ENCODE measurements around the gene G2E3. TPM values are rescaled to one million over a fixed set of nuclear protein-coding genes. Genes with fewer than 3 reads are reported as not detected.

G2E3 gene
- total RNA-seq, 1 donor, result 11.9 TPM

GRCh38 chr14:30520536-30520935, 38.4 kb upstream of the G2E3 start:
- Histone ChIP-seq H3K4me3 (ENCODE audit: insufficient read depth, low read length) (no peak overlapping the region), H3K36me3 (ENCODE audit: insufficient read depth, low read length) (no peaks in the 10 kb centered on the region), H3K9me3 (ENCODE audit: low read depth, low read length) (no peaks in the 10 kb centered on the region), H3K27ac (ENCODE audit: low read depth, low read length) (no peak overlapping the region), H3K4me2 (ENCODE audit: insufficient read depth, low read length) (no peak overlapping the region), H3K79me2 (ENCODE audit: insufficient read depth, low read length) (no peaks in the 10 kb centered on the region), H4K20me1 (ENCODE audit: insufficient read depth, low read length) (no peaks in the 10 kb centered on the region), H3K4me1 (ENCODE audit: insufficient read depth, low read length) (no peaks in the 10 kb centered on the region), H3K27me3 (ENCODE audit: insufficient read depth, low read length) (peaks cover 4% of the 10 kb centered on the region), H2AFZ (ENCODE audit: low read length) (no peak overlapping the region)
- no peak for DNase-seq (ENCODE audit: insufficient read length, low spot score, missing footprints)
- TF ChIP-seq CTCF (IDR thresholded peaks at IDR 0.05; ENCODE audit: extremely low read depth, low read depth, low read length), result no peak

- Histone ChIP-seq H3K4me2 (ENCODE audit: insufficient read depth, low read length) (no peak overlapping the region), H3K27ac (ENCODE audit: low read depth, low read length) (no peak overlapping the region), H3K36me3 (ENCODE audit: insufficient read depth, low read length) (no peaks in the 10 kb centered on the region), H3K79me2 (ENCODE audit: insufficient read depth, low read length) (no peaks in the 10 kb centered on the region), H3K27me3 (ENCODE audit: insufficient read depth, low read length) (no peaks in the 10 kb centered on the region), H3K9me3 (ENCODE audit: low read depth, low read length) (no peaks in the 10 kb centered on the region), H4K20me1 (ENCODE audit: insufficient read depth, low read length) (no peaks in the 10 kb centered on the region), H3K4me1 (ENCODE audit: insufficient read depth, low read length) (no peaks in the 10 kb centered on the region), H3K4me3 (ENCODE audit: insufficient read depth, low read length) (no peak overlapping the region), H2AFZ (ENCODE audit: low read length) (peak overlapping the region; percentile 7)
- TF ChIP-seq CTCF (IDR thresholded peaks at IDR 0.05; ENCODE audit: extremely low read depth, low read depth, low read length), result peak; percentile 74
- no peak for DNase-seq (ENCODE audit: insufficient read length, low spot score, missing footprints)
Measured at GRCh38 chr14:30521899-30522736, 36.8 kb upstream of the G2E3 start.

- Histone ChIP-seq H3K27ac (ENCODE audit: low read depth, low read length) (no peak overlapping the region), H3K4me3 (ENCODE audit: insufficient read depth, low read length) (no peak overlapping the region), H3K9me3 (ENCODE audit: low read depth, low read length) (no peaks in the 10 kb centered on the region), H3K36me3 (ENCODE audit: insufficient read depth, low read length) (no peaks in the 10 kb centered on the region), H3K4me2 (ENCODE audit: insufficient read depth, low read length) (no peak overlapping the region), H4K20me1 (ENCODE audit: insufficient read depth, low read length) (no peaks in the 10 kb centered on the region), H3K4me1 (ENCODE audit: insufficient read depth, low read length) (no peaks in the 10 kb centered on the region), H3K79me2 (ENCODE audit: insufficient read depth, low read length) (no peaks in the 10 kb centered on the region), H2AFZ (ENCODE audit: low read length) (no peak overlapping the region), H3K27me3 (ENCODE audit: insufficient read depth, low read length) (no peaks in the 10 kb centered on the region)
- peak; percentile 55 for DNase-seq (ENCODE audit: insufficient read length, low spot score, missing footprints)
- TF ChIP-seq CTCF (IDR thresholded peaks at IDR 0.05; ENCODE audit: extremely low read depth, low read depth, low read length), result no peak
Measured at GRCh38 chr14:30525833-30526232, 33.1 kb upstream of the G2E3 start.

- Histone ChIP-seq H3K36me3 (ENCODE audit: insufficient read depth, low read length) (no peaks in the 10 kb centered on the region), H3K4me2 (ENCODE audit: insufficient read depth, low read length) (no peak overlapping the region), H3K27ac (ENCODE audit: low read depth, low read length) (no peak overlapping the region), H2AFZ (ENCODE audit: low read length) (no peak overlapping the region), H3K79me2 (ENCODE audit: insufficient read depth, low read length) (no peaks in the 10 kb centered on the region), H3K9me3 (ENCODE audit: low read depth, low read length) (no peaks in the 10 kb centered on the region), H4K20me1 (ENCODE audit: insufficient read depth, low read length) (no peaks in the 10 kb centered on the region), H3K4me1 (ENCODE audit: insufficient read depth, low read length) (no peaks in the 10 kb centered on the region), H3K27me3 (ENCODE audit: insufficient read depth, low read length) (no peaks in the 10 kb centered on the region), H3K4me3 (ENCODE audit: insufficient read depth, low read length) (no peak overlapping the region)
- no peak for DNase-seq (ENCODE audit: insufficient read length, low spot score, missing footprints)
- no peak for TF ChIP-seq CTCF (IDR thresholded peaks at IDR 0.05; ENCODE audit: extremely low read depth, low read depth, low read length)
Measured at GRCh38 chr14:30527196-30527595, 31.8 kb upstream of the G2E3 start.

Measured in osteoblast (primary cell).